NCI-H2227 treated with DMSO at 0.1 percent for 48 hours (cell line): Measurements from ENCODE around the gene KRTAP4-1.
"Not testable (repeated sequence)": the region's sequence is repeated elsewhere in the genome, so short reads cannot be mapped to it uniquely, and the experiment has no call there.

Experiments
- DNase-seq: peaks from one replicate; lab custom pipeline; 2025; lab: John Stamatoyannopoulos, UW

Gene KRTAP4-1

DNA sequence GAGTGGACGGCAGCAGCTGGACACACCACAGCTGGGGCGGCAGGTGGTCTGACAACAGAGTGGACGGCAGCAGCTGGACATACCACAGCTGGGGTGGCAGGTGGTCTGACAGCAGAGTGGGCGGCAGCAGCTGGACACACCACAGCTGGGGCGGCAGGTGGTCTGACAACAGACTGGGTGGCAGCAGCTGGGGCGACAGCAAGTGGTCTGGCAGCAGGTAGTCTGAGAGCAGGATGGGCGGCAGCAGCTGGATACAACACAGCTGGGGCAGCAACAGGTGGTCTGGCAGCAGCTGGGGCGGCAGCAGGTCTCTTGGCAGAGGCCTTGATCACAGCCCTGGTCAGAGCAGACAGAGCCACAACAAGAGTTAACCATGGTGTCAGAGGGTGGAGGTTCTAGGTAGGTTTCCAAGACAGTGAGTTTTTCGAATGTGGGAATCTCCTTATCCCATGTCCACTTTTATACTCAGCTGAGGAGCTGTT, at the start of gene KRTAP4-1:
Gene KRTAP4-1, minus strand, starts transcription at position 432 of the 482 bp plus-strand sequence. Its CDS starts 57 bp downstream, at position 375.
- DNase-seq: no peak

DNA sequence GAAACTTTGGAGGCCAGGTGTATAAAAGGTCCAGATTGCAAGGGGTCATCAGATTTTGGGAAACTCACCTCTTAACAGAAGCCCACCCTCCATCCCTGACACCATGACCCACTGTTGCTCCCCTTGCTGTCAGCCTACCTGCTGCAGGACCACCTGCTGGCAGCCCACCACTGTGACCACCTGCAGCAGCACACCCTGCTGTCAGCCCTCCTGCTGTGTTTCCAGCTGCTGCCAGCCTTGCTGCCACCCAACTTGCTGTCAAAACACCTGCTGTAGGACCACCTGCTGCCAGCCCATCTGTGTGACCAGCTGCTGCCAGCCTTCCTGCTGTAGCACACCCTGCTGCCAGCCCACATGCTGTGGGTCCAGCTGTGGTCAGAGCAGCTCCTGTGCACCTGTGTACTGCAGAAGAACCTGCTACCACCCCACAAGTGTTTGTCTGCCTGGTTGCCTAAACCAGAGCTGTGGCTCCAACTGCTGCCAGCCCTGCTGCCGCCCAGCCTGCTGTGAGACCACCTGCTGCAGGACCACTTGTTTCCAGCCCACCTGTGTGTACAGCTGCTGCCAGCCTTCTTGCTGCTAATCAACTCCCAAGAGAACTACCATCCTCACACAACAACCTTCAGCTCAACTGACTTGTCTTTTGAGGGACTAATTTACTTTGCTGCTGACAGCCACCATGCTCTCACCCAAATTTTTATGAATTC, 47.8 kb upstream of the KRTAP4-1 start, which contains the start of gene KRTAP9-3:
Gene KRTAP9-3, plus strand, starts transcription at position 51 of the 707 bp plus-strand sequence. Its CDS starts 53 bp downstream, at position 104.
- DNase-seq: not testable (repeated sequence)

DNA sequence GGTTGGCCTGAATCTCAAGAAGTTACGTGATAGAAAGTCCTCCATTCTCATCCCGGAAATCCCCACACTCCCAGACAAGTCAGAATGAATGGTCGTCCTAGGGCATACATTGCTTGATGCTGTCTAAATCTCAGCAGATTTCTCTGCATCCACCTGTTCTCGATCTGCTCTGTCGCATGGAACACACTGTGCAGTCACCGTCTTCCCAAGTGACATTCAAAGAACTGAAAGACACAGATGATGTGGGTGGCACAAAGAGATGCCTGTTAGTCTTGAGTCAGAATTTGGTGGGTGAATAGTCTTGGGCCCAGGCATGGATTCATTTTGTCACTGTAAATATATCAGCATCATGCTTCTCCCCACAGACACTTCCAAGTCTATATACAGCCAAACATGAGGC, 47.0 kb upstream of the KRTAP4-1 start:
- no peak for DNase-seq

DNA sequence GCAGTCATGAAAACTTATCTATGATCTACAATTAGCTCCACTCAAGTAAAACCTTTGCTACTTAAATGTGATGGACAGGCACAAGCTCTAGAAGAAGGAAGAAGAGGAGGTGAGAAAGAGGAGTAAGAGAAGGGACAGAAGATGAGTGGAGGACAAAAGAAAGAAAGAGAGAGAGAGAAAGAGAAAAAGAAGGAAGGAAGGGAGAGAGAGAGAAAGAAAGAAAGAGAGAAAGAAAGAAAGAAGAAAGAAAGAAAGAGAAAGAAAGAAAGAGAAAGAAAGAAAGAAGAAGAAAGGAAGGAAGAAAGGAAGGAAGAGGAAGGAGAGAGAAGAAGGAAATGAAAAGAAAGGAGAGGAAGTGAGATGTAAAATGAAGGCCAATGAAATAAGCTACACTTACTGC, 45.4 kb upstream of the KRTAP4-1 start:
- DNase-seq: no peak

DNA sequence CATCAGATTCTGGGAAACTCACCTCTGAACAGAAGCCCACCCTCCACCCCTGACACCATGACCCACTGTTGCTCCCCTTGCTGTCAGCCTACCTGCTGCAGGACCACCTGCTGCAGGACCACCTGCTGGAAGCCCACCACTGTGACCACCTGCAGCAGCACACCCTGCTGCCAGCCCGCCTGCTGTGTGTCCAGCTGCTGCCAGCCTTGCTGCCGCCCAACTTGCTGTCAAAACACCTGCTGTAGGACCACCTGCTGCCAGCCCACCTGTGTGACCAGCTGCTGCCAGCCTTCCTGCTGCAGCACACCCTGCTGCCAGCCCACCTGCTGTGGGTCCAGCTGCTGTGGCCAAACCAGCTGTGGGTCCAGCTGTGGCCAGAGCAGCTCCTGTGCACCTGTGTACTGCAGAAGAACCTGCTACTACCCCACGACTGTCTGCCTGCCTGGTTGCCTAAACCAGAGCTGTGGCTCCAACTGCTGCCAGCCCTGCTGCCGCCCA, 41.9 kb upstream of the KRTAP4-1 start, which contains the start of gene KRTAP9-2:
Gene KRTAP9-2, plus strand, starts transcription at position 51 of the 498 bp plus-strand sequence. Its CDS starts 7 bp downstream, at position 58.
- not testable (repeated sequence) for DNase-seq

DNA sequence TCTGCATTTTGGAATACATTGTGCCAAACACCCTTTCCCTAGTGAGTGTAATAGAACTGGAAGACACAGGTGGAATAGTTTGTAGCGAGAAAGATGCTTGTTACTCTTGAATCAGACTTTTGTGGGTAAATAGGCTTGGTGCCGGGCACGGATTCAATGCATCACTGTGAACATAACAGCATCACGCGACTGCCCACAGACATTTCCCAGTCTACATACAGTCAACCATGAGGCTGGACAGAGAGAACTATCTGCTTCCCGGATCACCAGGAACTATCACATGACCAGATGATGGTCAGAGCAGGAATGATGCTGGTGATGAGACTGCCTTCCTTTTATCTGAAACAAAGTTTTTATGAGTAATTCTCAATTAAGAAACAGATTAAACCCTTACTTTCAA, 41.3 kb upstream of the KRTAP4-1 start:
- no peak for DNase-seq

DNA sequence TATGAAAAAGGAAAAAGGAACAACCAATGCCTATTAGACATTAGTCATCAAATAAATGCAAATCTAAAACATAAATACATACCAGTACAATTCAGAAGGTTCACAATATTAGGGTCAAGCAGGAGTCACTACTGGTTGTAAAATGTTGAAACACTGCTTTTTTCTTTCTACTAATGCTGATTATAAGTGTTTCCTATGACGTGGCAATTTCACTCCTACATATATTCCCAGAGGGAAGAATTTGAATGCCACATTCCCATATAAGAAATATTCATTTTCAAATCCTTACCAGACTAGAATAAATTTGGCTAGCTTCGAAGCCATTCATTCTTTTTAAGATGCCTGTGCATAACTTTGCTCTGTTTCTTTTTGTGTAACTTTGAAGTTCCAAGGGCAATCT, 39.1 kb upstream of the KRTAP4-1 start:
- DNase-seq: no peak

DNA sequence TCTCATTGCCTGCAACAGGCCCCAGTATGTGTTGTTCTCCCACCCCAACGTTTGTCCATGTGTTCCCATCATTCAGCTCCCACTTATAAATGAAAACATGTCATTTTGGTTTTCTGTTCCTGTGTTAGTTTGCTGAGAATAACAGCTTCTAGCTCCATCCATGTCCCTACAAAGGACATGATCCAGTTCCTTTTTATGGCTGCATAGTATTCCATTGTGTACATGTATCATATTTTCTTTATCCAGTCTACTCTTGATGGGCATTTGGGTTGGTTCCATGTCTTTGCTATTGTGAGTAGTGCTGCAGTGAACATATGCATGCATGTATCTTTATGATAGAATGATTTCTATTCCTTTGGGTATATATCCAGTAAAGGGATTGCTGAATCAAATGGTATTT, 31.0 kb upstream of the KRTAP4-1 start:
- no peak for DNase-seq

DNA sequence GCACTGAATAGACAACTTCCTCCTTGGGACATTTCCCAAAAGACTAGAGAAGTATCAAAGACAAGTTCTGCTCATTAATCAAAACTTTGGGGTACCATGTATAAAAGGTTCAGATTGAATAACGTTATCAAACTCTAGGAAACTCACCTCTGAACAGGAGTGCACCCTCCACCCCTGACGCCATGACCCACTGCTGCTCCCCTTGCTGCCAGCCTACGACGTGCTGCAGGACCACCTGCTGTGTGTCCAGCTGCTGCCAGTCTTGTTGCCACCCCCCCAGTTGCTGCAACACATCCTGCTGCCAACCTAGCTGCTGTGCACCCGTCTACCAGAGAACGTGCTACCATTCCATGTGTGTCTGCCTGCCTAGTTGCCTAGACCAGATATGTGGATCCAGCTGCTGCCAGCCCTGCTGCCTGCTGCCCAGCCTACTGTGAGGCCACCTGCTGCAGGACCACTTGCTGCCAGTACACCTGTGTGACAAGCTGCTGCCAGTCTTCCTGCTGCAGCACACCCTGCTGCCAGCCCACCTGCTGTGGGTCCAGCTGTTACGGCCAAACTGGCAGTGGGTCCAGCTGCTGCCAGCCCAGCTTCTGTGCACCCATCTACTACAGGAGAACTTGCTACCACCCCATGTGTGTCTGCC, 27.9 kb upstream of the KRTAP4-1 start:
- DNase-seq: no peak

DNA sequence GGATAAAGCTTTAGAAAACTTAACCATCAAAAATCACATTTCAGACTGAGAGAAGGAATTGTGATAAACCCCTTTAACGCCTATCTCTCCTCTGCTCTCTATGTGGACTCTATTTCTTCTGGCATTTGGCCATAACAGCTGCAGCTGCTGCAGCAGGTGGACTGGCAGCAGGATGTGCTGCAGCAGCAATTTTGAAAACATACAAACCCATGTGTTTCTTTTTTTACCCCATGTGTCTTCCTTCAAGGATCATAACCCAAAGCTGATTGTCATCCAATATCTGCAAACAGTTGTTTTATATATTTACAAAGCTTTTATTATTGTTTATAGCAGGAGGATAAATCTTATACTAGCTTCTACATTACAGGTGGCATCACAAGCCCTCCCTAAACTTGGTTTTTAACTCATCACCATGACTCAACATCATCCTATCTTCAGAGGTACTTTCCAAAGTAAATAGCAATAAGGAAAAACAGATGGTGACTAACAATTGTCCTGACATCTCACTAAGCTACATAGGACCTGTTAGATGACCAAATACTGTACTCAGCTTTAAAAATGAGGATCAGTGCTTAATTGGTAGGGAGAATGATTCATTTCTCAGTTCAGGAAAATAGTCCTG, 27.2 kb upstream of the KRTAP4-1 start:
- DNase-seq: no peak

DNA sequence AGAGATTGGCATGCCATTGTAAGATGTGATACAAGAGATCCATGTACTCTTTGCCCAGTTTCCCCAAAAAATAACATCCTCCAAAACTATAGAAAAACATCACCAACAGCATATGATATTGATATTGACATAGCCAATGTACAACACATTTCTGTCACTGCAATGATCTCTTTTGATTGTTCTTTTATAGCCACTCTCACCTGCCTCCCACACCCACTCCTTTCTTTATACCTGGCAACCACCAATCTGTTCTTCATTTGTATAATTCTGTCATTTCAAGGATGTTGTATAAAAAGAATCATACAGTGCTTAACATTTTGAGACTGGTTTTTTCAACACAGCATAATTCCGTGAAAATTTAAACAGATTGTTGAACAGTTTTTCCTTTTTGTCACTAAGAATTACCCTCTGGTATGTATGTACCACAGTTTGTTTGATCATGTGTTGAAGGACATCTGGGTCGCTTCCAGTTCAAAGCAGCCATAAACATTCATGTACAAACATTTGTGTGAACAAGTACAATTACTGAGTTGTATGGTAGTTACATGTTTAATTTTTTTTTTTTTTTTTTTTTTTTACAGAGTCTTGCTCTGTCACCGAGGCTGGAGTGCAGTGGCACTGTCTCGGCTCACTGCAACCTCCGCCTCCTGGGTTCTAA, 14.8 kb upstream of the KRTAP4-1 start:
- DNase-seq: no peak

DNA sequence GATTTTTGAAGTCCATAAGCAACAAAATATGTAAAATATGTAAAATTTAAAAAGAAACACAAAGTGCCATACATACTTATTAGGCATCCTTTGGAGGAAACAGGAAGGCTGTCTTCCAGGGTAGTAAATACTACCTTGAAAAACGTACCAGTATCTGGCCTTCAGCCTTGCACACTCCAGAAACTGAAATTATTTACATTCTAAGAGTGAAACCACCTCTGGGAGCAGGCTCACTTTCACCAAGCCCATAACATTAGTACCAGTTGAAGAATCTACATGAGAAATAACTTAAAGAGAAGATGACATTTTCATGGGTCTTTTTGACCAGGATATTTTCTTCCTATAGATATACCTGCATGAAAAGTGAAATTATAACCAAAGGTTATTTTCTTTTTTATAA, 11.4 kb upstream of the KRTAP4-1 start:
- no peak for DNase-seq

DNA sequence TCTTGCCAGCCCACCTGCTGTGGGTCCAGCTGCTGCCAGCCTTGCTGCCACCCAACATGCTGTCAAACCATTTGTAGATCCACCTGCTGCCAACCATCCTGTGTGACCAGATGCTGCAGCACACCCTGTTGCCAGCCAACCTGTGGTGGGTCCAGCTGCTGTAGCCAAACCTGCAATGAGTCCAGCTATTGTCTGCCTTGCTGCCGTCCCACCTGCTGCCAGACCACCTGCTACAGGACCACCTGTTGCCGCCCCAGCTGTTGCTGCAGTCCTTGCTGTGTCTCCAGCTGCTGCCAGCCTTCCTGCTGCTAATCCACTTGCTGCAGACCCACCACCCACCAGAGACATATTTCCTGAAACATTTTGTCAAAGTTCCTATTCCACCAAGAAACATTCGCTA, 5.6 kb upstream of the KRTAP4-1 start:
- no peak for DNase-seq

DNA sequence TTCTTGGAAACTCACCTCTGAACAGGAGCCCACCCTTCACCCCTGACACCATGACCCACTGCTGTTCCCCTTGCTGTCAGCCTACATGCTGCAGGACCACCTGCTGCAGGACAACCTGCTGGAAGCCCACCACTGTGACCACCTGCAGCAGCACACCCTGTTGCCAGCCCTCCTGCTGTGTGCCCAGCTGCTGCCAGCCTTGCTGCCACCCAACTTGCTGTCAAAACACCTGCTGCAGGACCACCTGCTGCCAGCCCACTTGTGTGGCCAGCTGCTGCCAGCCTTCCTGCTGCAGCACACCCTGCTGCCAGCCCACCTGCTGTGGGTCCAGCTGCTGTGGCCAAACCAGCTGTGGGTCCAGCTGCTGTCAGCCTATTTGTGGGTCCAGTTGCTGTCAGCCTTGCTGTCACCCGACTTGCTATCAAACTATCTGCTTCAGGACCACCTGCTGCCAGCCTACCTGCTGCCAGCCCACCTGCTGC, 5.2 kb upstream of the KRTAP4-1 start, which contains the start of gene KRTAP9-1:
Gene KRTAP9-1, plus strand, starts transcription at position 51 of the 482 bp plus-strand sequence. Its CDS starts 0 bp downstream, at position 51.
- DNase-seq: not testable (repeated sequence)

DNA sequence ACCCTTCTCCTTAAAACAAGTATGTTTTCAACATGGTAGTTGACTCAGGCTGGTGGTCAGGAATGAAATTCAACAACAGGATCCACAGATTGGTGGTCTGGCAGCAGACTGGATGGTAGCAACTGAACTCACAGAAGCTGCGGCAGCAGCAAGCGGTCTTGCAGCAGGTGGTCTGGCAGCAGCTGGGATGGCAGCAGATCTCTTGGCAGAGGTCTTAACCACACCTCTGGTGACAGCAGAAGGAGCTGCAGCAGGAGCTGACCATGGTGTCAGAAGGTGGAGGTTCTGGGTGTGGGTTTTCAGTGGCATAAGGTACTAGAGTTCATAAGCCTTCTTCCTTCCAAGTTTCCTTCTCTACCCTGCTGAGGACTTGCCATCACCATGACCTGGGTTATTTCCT, 2.2 kb upstream of the KRTAP4-1 start:
- no peak for DNase-seq

DNA sequence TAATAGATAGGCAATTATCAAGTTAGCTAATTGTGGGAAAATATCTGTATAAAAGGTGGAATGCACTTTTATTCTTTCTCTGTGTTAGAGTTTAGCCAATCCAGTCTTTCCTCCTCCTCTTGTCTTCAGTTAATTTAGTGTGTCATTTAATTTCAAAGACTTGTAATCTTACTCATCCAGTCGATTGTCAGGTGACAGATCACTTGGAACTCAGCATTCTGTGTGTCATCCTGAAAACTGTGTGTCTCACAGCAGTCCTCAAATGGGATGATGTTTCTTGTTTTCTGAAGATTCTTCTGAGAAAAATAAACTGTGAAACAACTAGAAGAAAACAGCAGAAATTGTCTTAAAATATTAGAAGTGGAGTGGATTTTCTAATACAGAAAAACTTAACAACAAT, 290 bp upstream of the KRTAP4-1 start:
- no peak for DNase-seq

DNA sequence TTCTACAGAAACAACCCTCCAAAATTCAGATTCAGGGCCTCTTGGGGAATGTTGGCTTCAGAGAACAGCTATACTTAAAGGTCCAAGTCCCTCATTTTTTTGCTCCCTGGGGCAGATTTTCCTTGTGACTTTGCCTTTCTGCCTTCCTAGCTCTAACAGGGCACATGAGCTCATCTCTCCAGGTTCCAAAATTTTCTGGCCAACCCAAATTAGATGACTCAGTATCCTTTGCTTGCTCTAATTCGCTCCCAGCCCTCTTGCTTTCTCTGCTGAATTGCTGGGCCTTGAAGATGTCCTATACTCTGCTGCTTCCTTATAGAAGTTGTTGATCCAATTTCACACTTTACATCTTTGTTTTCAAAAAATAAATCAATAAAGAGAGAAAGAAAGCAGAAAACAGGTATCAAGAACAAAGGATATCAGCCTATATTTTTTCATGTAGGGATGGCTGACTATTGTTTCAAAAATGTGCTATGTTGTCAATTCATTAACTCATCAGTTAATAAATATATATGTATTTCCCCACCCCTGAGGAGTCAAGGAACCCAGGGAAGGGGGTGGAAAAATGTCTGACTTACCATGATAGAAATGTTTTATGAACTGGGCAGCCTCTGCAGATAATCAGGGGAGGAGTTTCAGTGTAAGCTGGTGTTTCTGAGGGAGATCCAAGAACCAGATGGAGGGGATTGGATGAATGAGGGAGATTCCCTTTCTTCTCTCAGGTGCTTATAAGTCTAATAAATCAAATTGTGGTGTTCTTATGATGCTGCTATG, 5.7 kb downstream of the KRTAP4-1 start:
- DNase-seq: no peak

DNA sequence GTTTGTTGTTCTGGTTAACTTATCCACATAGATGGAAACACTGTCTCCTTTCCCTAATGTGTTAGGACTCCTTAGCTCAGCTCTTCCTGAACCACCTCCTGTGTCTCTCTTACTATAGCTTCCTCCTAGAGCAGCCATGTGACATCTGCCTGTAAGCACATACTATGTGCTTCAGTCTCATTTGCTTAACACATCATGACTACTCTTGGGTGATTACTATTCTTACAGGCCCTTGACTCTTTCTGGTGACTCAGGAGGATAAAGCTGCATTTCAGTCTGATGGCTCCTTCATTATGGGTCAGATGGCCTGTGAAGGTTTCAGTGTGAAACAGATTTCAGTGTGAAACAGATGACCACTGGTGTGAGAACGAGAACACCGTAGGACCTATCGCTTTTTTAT, 6.4 kb downstream of the KRTAP4-1 start:
- no peak for DNase-seq

DNA sequence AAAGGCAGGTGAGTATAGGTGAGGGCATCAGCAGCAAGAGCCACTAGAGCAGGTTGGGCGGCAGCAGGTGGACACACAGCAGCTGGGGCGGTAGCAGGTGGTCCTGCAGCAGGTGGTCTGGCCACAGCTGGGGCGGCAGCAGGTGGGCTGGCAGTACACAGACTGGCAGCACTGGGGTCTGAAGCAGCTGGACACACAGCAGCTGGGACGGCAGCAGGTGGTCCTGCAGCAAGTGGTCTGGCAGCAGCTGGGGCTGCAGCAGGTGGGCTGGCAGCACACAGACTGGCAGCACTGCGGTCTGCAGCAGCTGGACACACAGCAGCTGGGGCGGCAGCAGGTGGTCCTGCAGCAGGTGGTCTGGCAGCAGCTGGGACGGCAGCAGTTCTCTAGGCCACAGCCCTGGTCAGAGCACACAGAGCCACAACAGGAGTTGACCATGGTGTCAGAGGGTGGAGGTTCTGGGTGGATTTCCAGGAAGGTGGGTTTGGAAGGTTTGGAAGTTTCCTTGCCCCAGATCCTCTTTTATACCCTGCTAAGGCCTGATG, 6.9 kb downstream of the KRTAP4-1 start, which contains the start of gene KRTAP4-2:
Gene KRTAP4-2, minus strand, starts transcription at position 495 of the 545 bp plus-strand sequence. Its CDS starts 57 bp downstream, at position 438.
- DNase-seq: no peak

DNA sequence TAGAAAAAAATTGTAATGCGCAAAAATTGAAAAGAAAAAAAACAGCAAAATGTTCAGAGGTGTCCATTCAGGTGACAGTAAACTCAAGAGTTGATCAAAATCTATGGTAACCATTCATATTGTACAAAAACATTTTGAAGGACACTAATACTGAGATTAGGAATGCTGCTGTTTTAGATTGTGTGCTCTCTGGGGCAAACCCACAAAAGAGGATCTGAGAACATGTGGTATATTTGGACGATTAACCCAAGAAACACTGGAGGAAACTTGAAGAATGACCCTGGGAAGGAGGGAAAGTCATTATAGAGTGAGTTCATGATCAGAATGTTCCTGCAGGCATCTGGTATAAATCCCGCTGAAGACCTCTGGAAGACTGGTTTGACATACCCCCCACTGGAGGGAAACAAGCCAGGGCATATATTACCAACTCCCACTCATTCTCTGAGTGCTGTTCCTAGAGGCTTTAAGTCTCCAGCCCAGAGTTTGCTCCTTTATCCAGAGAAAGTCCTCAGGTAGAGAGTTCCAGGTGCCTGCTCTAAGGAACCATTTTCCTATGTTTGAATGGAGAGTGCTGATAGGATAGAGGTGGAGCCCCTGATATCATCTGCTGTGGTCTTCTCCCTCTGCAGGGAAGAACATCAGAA, 7.8 kb downstream of the KRTAP4-1 start:
- no peak for DNase-seq
